IPS-20b (cell line): ENCODE data around the gene BRAT1.

Source experiments
- H3K27ac ChIP-seq: one replicate; pipeline ENCODE4 v1.5.1; 2013; ENCODE audit warnings: low read length
- H3K27me3 ChIP-seq: 2 replicates; pipeline ENCODE4 v1.6.1; 2013; ENCODE audit warnings: mild to moderate bottlenecking, low read length, inconsistent platforms; ENCODE audit not compliant: insufficient read depth
- H3K36me3 ChIP-seq: 2 replicates; pipeline ENCODE4 v1.6.1; 2013; ENCODE audit warnings: low read depth, mild to moderate bottlenecking, inconsistent platforms, low read length, moderate library complexity; ENCODE audit not compliant: insufficient read depth
- H3K4me1 ChIP-seq: 2 replicates; pipeline ENCODE4 v1.6.1; 2013; ENCODE audit warnings: mild to moderate bottlenecking, control low read depth, inconsistent platforms, low read length, moderate library complexity; ENCODE audit not compliant: insufficient read depth
- H3K4me3 ChIP-seq: 2 replicates; pipeline ENCODE4 v1.5.1; 2013; ENCODE audit warnings: mild to moderate bottlenecking, low read length, inconsistent platforms
- H3K9ac ChIP-seq: 2 replicates; pipeline ENCODE4 v1.6.1; 2013; ENCODE audit warnings: low read depth, mild to moderate bottlenecking, inconsistent platforms, low read length, moderate library complexity
- H3K9me3 ChIP-seq: 2 replicates; pipeline ENCODE4 v1.6.1; 2013; ENCODE audit warnings: mild to moderate bottlenecking, low read depth, low read length, inconsistent platforms; ENCODE audit not compliant: insufficient read depth

The BRAT1 gene

GRCh38 chr7:2555121-2556052 lies at the start of gene BRAT1:
TSS of gene BRAT1 (minus strand) at chr7:2555524. CDS start at chr7:2554431, 1,093 bp downstream.
- Histone ChIP-seq H3K9ac (peak within 1 kb of the TSS; percentile 98), H3K36me3 (peaks cover 17% of the 10 kb centered on the region), H3K4me3 (peak within 1 kb of the TSS; percentile 70), H3K27ac (peak within 1 kb of the TSS; percentile 98), H3K27me3 (peaks cover 7% of the 10 kb centered on the region; the same call in 1 of the 2 replicates), H3K9me3 (no peaks in the 10 kb centered on the region), H3K4me1 (peaks cover 8% of the 10 kb centered on the region)

GRCh38 chr7:2604608-2605174 lies 49.4 kb upstream of the BRAT1 start:
- Histone ChIP-seq H3K27me3 (no peaks in the 10 kb centered on the region), H3K4me3 (no peak overlapping the region), H3K9me3 (no peaks in the 10 kb centered on the region), H3K36me3 (no peaks in the 10 kb centered on the region), H3K27ac (no peak overlapping the region), H3K9ac (no peak overlapping the region), H3K4me1 (no peaks in the 10 kb centered on the region; the same call in 1 of the 2 replicates)

DNA sequence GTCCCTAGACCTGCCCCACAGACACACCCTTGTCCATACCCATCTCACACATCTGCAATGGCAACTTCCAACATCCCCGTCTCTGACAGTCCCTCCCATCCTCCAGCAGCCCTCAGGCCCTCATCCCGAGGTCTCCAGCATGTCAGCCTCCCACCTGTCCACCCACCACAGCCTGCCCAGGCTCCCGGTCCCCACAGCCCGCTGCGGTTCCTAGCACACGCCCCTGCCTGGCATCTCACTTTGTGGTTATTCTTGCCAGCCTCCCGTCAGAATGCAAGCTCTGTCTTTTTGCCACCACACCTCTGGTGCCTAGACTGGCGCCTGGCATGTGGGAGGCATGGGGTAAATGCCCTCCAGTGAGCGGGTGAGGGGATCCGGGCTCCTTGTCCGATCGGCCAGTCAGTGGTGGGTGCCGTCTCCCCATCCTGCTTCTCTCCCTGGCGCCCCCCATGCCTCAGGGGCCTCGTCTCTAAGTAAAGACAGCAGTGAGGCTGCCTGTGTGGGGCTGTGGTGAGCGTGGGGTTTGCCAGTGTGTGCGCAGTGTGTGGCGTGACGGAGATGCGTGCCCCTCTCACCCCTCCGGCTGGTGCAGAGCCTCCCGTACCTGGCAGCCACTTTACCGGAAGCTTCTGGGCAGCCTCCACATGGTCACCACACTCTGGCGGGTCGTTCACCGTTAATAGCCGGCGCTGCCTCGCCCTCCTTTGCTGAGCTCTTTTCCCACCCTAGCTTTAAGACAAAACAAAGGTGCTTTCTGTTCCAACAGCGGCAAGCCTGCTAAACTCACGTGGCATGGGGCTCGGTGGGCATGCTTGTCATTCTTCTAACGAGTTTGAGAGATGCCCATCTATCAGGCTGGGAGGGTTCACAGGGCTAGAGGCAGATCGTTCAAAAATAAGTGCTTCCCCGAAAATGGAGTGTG lies 48.0 kb upstream of the BRAT1 start:
- Histone ChIP-seq H3K9ac (no peak overlapping the region), H3K4me1 (no peaks in the 10 kb centered on the region; the same call in 1 of the 2 replicates), H3K36me3 (0 out of 2 replicates have a peak, but pooled peaks cover 3% of the 10 kb centered on the region), H3K27ac (no peak overlapping the region), H3K4me3 (no peak overlapping the region), H3K27me3 (no peaks in the 10 kb centered on the region), H3K9me3 (no peaks in the 10 kb centered on the region)

DNA sequence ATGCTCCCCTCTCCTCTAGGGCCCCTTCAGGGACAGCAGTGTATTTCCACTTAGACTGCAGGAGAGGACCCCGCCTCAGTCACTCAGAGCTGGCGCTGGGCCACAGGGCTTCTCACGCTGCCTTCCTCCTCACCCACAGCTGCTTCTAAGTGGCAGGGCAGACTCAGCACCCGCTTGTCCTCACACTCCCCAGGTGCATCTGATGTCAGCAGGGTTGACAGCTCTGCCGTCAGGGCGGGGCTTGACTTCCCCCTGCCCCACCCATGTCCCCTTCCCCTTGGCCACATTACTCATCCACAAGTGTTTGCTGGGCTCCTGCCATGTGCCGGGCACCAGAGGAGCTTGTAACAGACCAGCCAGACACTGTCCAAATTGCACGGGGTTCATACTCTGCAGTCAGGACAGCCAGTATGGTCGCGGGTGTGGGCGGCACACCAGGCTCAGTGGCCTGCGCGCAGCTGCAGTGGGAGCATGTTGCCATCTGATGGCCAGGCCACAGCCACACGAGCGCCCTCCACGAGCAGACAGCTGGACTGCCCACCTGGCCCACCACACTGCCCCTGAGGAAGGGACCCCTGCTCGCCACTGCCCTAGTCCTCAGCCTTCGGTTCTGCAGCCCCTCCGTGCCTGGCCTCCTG lies 47.2 kb upstream of the BRAT1 start:
- H3K27me3 ChIP-seq = no peaks in the 10 kb centered on the region
- no peak overlapping the region for H3K27ac ChIP-seq
- H3K4me1 ChIP-seq = no peaks in the 10 kb centered on the region; the same call in 1 of the 2 replicates
- no peak overlapping the region for H3K9ac ChIP-seq
- H3K9me3 ChIP-seq = no peaks in the 10 kb centered on the region
- 0 out of 2 replicates have a peak, but pooled peaks cover 3% of the 10 kb centered on the region for H3K36me3 ChIP-seq
- no peak overlapping the region for H3K4me3 ChIP-seq

DNA sequence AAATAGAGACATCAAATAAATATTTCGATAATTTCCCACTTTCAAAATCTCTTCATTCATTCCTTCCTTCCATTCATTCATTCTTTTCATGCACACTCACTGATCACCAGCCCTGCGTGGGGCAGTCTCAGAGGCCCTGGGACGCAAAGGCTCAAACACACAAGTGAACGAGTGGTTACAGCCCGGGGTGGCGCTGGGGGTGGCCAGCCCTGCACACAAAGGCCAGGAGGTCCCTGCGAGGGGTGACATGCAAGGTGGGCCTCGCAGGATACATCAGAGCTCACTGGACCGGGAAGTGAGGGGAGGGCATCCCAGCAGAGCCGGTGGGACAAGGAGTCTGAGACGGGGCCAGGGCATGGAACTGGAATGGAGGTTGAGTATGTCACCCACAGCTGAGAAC lies 46.6 kb upstream of the BRAT1 start:
- Histone ChIP-seq H3K27me3 (no peaks in the 10 kb centered on the region), H3K27ac (no peak overlapping the region), H3K9me3 (no peaks in the 10 kb centered on the region), H3K36me3 (0 out of 2 replicates have a peak, but pooled peaks cover 3% of the 10 kb centered on the region), H3K9ac (no peak overlapping the region), H3K4me3 (no peak overlapping the region), H3K4me1 (no peaks in the 10 kb centered on the region)

- Histone ChIP-seq H3K27me3 (no peaks in the 10 kb centered on the region), H3K4me1 (no peaks in the 10 kb centered on the region), H3K36me3 (0 out of 2 replicates have a peak, but pooled peaks cover 3% of the 10 kb centered on the region)
These were observed 45.7 kb upstream of the BRAT1 start for GRCh38 chr7:2601065-2601464.

GRCh38 chr7:2598154-2598823 lies 43.0 kb upstream of the BRAT1 start:
- Histone ChIP-seq H3K9me3 (no peaks in the 10 kb centered on the region), H3K27me3 (no peaks in the 10 kb centered on the region), H3K9ac (no peak overlapping the region), H3K36me3 (peaks cover 8% of the 10 kb centered on the region; the same call in 1 of the 2 replicates), H3K27ac (no peak overlapping the region), H3K4me3 (no peak overlapping the region), H3K4me1 (no peaks in the 10 kb centered on the region)

More at GRCh38 chr7:2601065-2601464, 45.7 kb upstream of the BRAT1 start:
- no peak overlapping the region for H3K27ac ChIP-seq
- H3K4me3 ChIP-seq = no peak overlapping the region
- H3K9ac ChIP-seq = no peak overlapping the region; the same call in 1 of the 2 replicates
- H3K9me3 ChIP-seq = no peaks in the 10 kb centered on the region

GRCh38 chr7:2597273-2597640 lies 41.9 kb upstream of the BRAT1 start:
- H3K27ac ChIP-seq = no peak overlapping the region
- H3K4me1 ChIP-seq = no peaks in the 10 kb centered on the region
- H3K9ac ChIP-seq = no peak overlapping the region
- no peaks in the 10 kb centered on the region for H3K9me3 ChIP-seq
- H3K36me3 ChIP-seq = peaks cover 8% of the 10 kb centered on the region; the same call in 1 of the 2 replicates
- no peak overlapping the region for H3K4me3 ChIP-seq
- H3K27me3 ChIP-seq = no peaks in the 10 kb centered on the region

GRCh38 chr7:2596464-2597272 lies 41.3 kb upstream of the BRAT1 start:
- Histone ChIP-seq H3K4me1 (no peaks in the 10 kb centered on the region), H3K27me3 (no peaks in the 10 kb centered on the region), H3K9me3 (no peaks in the 10 kb centered on the region), H3K9ac (no peak overlapping the region), H3K27ac (no peak overlapping the region), H3K4me3 (no peak overlapping the region), H3K36me3 (peaks cover 8% of the 10 kb centered on the region; the same call in 1 of the 2 replicates)

DNA sequence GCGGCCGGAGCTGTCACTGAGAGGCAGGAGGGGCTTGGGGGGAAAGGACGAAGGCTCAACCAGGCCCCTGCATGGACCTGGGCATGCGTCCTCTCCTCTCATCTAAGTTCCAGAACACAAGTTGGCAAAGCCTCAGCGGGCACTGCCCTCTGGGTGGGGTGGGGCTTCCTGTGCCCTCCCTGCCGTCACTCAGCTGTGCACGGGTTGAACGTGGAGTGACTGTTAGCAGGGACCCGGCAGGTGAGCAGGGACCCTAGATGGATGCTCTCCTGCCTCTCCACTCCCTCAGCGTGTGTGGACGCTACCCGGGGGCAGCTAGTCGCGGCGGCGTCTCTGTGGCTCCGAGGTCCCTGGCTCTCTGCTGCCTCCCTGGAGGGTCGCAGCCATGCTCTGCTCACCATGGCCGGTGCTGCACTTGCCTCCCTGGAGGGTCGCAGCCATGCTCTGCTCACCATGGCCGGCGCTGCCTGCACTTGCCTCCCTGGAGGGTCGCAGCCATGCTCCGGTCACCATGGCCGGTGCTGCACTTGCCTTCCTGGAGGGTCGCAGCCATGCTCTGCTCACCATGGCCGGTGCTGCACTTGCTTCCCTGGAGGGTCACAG lies 40.0 kb upstream of the BRAT1 start:
- Histone ChIP-seq H3K4me3 (no peak overlapping the region), H3K9me3 (no peaks in the 10 kb centered on the region), H3K4me1 (no peaks in the 10 kb centered on the region), H3K27me3 (no peaks in the 10 kb centered on the region), H3K27ac (no peak overlapping the region), H3K36me3 (peaks cover 8% of the 10 kb centered on the region; the same call in 1 of the 2 replicates), H3K9ac (no peak overlapping the region)
